NCI-H526 treated with DMSO at 0.1 percent for 48 hours (cell line): ENCODE measurements around the gene PIKFYVE.
"Not testable (repeated sequence)": the region's sequence is repeated elsewhere in the genome, so short reads cannot be mapped to it uniquely, and the experiment has no call there.

Experiments
- DNase-seq: peaks from one replicate; lab custom pipeline; 2025; lab: John Stamatoyannopoulos, UW

PIKFYVE gene

GRCh38 chr2:208254118-208254870 is 11.8 kb upstream of the PIKFYVE start:
- peak; percentile 73 for DNase-seq

GRCh38 chr2:208254871-208255556 is 11.0 kb upstream of the PIKFYVE start, which contains the start of gene IDH1:
Gene IDH1, minus strand, starts transcription at chr2:208255071. Its CDS starts 3,520 bp downstream, at chr2:208251551.
- peak; percentile 87 for DNase-seq

GRCh38 chr2:208255557-208256106 is 10.4 kb upstream of the PIKFYVE start:
- DNase-seq, result no peak

- DNase-seq, result no peak
Observed at GRCh38 chr2:208256192-208256782, 9.8 kb upstream of the PIKFYVE start.

- DNase-seq, result not testable (repeated sequence)
Observed at GRCh38 chr2:208256849-208257813, 8.9 kb upstream of the PIKFYVE start.

GRCh38 chr2:208265371-208265800 is 669 bp upstream of the PIKFYVE start:
- no peak for DNase-seq

- DNase-seq, result no peak
Observed at GRCh38 chr2:208266553-208266893, 468 bp downstream of the PIKFYVE start.

- DNase-seq, result no peak
Observed at GRCh38 chr2:208266936-208267335, 881 bp downstream of the PIKFYVE start.

- not testable (repeated sequence) for DNase-seq
Observed at GRCh38 chr2:208267526-208267925, 1.5 kb downstream of the PIKFYVE start.

- DNase-seq, result no peak
Observed at GRCh38 chr2:208268156-208268952, 2.3 kb downstream of the PIKFYVE start.

- DNase-seq, result no peak
Observed at GRCh38 chr2:208269091-208269490, 3.0 kb downstream of the PIKFYVE start.

- no peak for DNase-seq
Observed at GRCh38 chr2:208274748-208275147, 8.7 kb downstream of the PIKFYVE start.

- DNase-seq, result no peak
Observed at GRCh38 chr2:208278549-208278948, 12.5 kb downstream of the PIKFYVE start.

GRCh38 chr2:208279236-208279635 is 13.2 kb downstream of the PIKFYVE start:
- no peak for DNase-seq

GRCh38 chr2:208280234-208280633 is 14.2 kb downstream of the PIKFYVE start:
- no peak for DNase-seq

GRCh38 chr2:208280933-208281332 is 14.9 kb downstream of the PIKFYVE start:
- no peak for DNase-seq

- no peak for DNase-seq
Observed at GRCh38 chr2:208285853-208286252, 19.8 kb downstream of the PIKFYVE start.

GRCh38 chr2:208294482-208295024 is 28.5 kb downstream of the PIKFYVE start:
- DNase-seq, result no peak

GRCh38 chr2:208295834-208296233 is 29.8 kb downstream of the PIKFYVE start:
- no peak for DNase-seq

- DNase-seq, result no peak
Observed at GRCh38 chr2:208296610-208297009, 30.6 kb downstream of the PIKFYVE start.
